UCSD-AML1 (cell line): ENCODE results near the gene DHRS1.

Experiments
- DNase-seq: peaks from one replicate; lab custom pipeline; 2025; ENCODE audit not compliant: unreplicated experiment; lab: John Stamatoyannopoulos, UW

DHRS1 gene

GRCh38 chr14:24267516-24267915 lies 32.1 kb downstream of the DHRS1 start:
- DNase-seq: no peak

DNA sequence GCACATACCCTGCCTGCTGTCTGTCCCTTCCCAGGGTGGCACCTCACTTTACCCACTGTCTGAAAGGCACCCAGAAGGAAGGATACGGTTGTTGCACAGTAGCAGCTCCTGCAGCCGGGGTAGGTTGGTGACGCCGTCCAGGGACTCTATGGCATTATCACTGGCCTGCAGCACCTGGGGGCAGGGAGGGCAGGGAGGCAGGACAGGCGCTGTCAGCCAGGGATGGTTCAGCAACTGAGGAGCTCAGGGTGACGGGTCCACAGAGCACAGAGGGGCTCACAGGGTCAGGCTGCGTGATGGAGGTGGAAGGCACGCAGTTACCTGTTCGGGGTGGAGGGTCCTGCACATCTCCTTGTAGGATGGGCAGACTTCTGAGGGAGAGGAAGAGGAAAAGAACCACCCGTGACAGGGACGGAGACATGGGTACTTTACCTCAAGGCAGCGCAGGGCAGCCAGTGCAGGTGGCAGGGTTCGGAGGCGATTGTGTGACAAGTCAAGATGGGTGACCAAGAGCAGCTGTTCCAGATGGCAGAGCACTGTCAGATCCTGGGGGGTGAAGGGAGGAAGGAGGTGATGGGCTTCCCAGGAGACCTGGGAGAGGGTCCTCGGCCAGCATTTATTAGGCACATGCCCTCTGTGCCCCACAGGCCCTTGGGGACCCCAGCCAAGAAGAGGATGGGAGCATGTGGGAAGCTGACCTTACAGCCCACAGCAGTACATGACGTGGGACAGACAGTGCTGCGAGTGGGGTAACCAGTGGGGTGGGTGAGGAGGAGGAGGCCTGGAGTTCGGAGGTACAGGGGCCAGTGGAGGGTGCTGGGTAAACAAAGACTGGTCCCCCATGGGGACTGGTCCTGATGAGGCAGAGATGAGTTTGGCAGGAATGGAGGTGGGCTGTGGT lies 33.0 kb downstream of the DHRS1 start:
- DNase-seq: no peak

- no peak for DNase-seq
Measured at GRCh38 chr14:24264298-24264697, 35.3 kb downstream of the DHRS1 start.

DNA sequence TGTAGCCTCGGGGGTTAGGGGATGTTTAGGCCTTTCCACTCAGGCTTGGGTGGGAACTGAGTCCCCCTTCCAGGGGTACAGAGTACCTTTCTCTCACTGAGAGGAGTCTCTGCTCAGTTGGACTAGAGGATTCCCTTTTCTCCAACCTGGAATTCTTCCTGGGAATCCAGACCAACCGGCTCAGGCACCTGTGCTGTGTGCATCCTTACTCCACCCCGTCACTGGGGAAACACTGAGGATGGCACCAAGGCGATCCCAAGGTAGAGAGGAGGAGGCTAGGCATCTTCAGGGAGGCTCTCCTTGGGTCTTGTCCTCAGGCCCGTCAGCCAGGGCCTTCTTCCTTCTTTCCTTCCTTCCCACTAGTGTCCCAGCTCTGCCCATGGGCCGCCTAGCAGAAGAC lies 35.7 kb downstream of the DHRS1 start:
- no peak for DNase-seq

- DNase-seq: no peak
Measured at GRCh38 chr14:24262821-24263733, 36.5 kb downstream of the DHRS1 start, which contains the start of gene TGM1. TSS of gene TGM1 (minus strand) at chr14:24263177. CDS start at chr14:24262352, 825 bp downstream.

DNA sequence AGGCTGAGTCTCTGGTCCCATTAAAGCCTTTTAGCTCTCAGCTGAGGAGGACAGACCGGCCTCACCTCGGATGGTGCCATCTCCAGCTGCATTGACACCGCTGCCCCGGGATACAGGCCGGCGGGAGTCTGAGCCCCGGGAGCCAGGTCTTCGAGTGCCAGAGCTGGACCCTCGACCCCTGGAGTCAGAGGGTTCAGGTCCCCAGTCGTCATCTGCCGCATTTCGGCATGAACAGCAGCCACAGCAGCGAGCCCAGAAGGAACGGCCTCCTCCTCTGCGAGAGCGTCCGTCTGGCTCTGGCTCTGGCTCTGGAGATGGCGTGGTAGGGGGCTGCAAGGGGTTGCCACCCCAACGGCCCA lies 37.6 kb downstream of the DHRS1 start:
- DNase-seq: no peak

GRCh38 chr14:24261256-24261968 lies 38.2 kb downstream of the DHRS1 start:
- no peak for DNase-seq

DNA sequence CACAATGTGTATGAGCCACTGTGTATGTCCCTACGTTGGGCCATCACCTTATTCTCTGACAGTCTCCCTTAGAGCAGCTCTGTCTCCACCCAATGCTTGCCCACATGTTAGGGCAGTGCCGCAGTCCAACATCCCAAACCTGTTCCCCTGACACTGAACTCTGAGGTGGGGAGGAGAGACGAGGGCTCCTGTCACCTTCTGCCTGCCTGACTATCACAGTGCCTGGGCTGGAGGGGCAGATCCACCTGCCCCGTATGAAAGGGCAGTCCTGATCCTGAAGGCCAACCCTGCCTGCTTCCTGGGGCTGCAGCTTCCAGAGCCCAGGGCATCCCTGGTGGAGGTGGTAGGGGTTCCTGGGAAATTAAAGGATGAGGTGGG lies 38.8 kb downstream of the DHRS1 start:
- DNase-seq: no peak

- DNase-seq: no peak
Measured at GRCh38 chr14:24260026-24260779, 39.4 kb downstream of the DHRS1 start.

- DNase-seq: no peak
Measured at GRCh38 chr14:24259282-24260025, 40.1 kb downstream of the DHRS1 start.

DNA sequence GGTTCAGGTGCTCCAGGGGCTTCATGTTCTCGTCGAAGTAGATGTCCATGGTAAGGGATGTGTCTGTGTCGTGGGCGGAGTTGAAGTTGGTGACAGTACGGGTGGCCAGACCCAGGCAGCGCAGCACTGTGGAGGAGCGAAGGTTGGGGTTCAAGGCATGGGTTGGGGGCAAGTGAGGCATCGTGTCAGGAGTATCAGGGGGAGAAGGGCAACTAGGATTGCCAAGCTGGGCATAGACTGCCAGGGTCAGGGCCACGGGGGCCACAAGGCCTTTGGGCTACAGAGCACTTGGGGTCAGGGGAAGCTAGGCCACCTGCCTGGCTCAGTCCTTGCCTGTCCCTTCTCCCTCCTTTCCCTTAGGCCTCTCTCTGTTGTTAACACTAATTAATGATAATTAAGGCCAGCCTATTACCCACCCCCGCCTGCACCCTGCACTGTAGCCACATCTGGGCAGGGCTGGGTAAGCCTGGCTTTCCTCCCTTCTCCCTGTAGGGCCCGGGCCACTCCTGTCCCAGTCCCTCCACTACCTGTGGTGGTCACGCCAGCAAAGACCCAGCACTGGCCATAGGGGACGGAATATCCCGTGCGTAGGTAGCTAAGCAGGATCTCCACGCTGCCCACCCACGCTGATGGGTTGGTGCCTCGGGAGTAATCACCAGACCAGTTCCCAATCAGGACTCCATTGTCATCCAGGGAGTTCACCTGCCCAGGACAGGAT lies 40.9 kb downstream of the DHRS1 start:
- DNase-seq: no peak

GRCh38 chr14:24258119-24258518 lies 41.5 kb downstream of the DHRS1 start:
- DNase-seq: no peak

- no peak for DNase-seq
Measured at GRCh38 chr14:24256960-24257359, 42.6 kb downstream of the DHRS1 start.

- DNase-seq: no peak
Measured at GRCh38 chr14:24255931-24256711, 43.5 kb downstream of the DHRS1 start.

DNA sequence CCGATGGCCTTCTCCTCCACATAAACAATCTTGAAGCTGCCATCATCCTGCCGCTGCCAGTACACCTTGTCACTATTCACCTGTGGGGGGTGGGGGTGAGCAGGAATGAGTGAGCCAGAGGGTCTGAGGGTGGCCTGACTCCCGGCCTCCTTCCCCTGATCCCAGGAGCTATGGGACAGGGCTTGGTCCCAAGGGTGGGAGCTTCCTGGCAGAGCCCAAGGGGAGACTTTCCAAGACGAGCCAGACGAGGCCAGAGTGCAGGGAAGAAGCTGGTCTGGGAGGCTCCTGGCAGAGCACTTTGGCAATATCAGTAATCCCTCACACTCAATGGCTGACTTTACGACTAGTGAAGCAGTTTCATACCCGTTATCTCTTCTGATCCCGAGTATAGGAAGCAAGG lies 44.1 kb downstream of the DHRS1 start:
- no peak for DNase-seq

- no peak for DNase-seq
Measured at GRCh38 chr14:24254630-24255392, 44.8 kb downstream of the DHRS1 start.

DNA sequence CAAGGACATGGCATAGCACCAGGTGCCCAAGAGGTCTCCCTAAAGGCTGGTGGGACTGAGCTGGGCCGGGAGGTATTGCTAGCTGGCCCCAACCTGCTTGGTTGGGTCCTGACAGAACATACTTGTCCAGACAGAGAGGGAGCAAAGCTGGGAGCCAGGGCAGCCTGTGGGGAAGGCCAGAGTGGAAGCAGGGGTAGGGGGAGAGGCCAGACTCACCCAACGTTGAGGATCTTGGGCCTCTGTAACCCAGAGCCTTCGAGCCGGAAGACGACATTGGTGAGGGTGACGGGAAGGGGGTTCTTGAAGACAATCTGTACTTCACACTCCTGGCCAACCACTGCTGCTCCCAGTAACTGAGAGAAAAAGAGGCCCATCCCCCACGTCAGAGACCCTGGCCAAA lies 45.6 kb downstream of the DHRS1 start:
- DNase-seq: no peak
